Adrenal gland (tissue), 5 donors: Measurements from ENCODE around the gene SMTNL2.

ENCODE experiments used
- CTCF ChIP-seq, 6 experiments: fragments of 450-650 bp in 4 of 6; fragments of 200-600 bp in 2 of 6; sonication (generic) in 1 of 6; IDR thresholded peaks; 1 replicate in 5 of 6; 2 replicates in 1 of 6; pipeline versions ENCODE4 v1.5.1 to v1.8.0; 2016 to 2021; ENCODE audit warnings: antibody characterized with exemption in 6 of 6, mild to moderate bottlenecking in 2 of 6, moderate library complexity in 1 of 6
- POLR2A ChIP-seq, 2 donors: fragments of 450-650 bp; IDR thresholded peaks; one replicate each; pipeline ENCODE4 v1.6.1; 2017; ENCODE audit warnings: antibody characterized with exemption in 2 of 2, mild to moderate bottlenecking in 2 of 2, moderate library complexity in 1 of 2
- donor health status: DM: no; HTN: no; CAD: no.

GRCh38 chr17:4556996-4557395 lies 27.3 kb upstream of the SMTNL2 start:
- TF ChIP-seq POLR2A (IDR thresholded peaks at IDR 0.05) (no peak), CTCF (IDR thresholded peaks at IDR 0.05) (no peak)
